Mesenchymal stem cell (in vitro differentiated cells and primary cell): ENCODE data around the gene BAIAP2.

Source experiments
- DNase-seq: peaks from one replicate; pipeline ENCODE4 v3.0.0-alpha.2; 2013
- H2AFZ ChIP-seq: one replicate; pipeline ENCODE4 v1.6.1; 2013; ENCODE audit warnings: low read depth, mild to moderate bottlenecking, control low read depth, inconsistent platforms, low read length, moderate library complexity
- H2AK5ac ChIP-seq: 2 replicates; pipeline ENCODE4 v1.6.1; 2013; ENCODE audit warnings: low read length, moderate library complexity, mild to moderate bottlenecking, inconsistent platforms; ENCODE audit not compliant: severe bottlenecking
- H2BK120ac ChIP-seq: one replicate; pipeline ENCODE4 v1.6.1; 2013; ENCODE audit warnings: low read depth, mild to moderate bottlenecking, inconsistent platforms, low read length, moderate library complexity
- H2BK12ac ChIP-seq, 2 experiments: one replicate each; pipeline ENCODE4 v1.6.1; 2013; ENCODE audit warnings: inconsistent platforms in 2 of 2, low read length in 2 of 2, mild to moderate bottlenecking in 2 of 2, moderate library complexity in 2 of 2, control low read depth in 1 of 2
- H2BK15ac ChIP-seq: one replicate; pipeline ENCODE4 v1.6.1; 2013; ENCODE audit warnings: mild to moderate bottlenecking, low read depth, inconsistent platforms; ENCODE audit not compliant: poor library complexity, severe bottlenecking
- H2BK5ac ChIP-seq: 2 replicates; pipeline ENCODE4 v1.6.1; 2013; ENCODE audit warnings: low read depth, mild to moderate bottlenecking, low read length, control low read depth, inconsistent platforms; ENCODE audit not compliant: poor library complexity, severe bottlenecking
- H3K14ac ChIP-seq, 2 experiments: one replicate each; pipeline ENCODE4 v1.6.1; 2013; ENCODE audit warnings: inconsistent platforms in 2 of 2, low read length in 2 of 2, control low read depth in 1 of 2, mild to moderate bottlenecking in 1 of 2, moderate library complexity in 1 of 2
- H3K18ac ChIP-seq, 2 experiments: one replicate each; pipeline ENCODE4 v1.6.1; 2013; ENCODE audit warnings: inconsistent platforms in 2 of 2, low read length in 2 of 2, control low read depth in 1 of 2, low read depth in 1 of 2, mild to moderate bottlenecking in 1 of 2
- H3K23ac ChIP-seq, 2 experiments: one replicate each; pipeline ENCODE4 v1.6.1; 2013; ENCODE audit warnings: inconsistent platforms in 2 of 2, low read length in 2 of 2, mild to moderate bottlenecking in 2 of 2, moderate library complexity in 2 of 2, control low read depth in 1 of 2
- H3K27ac ChIP-seq: 2 replicates; pipeline ENCODE4 v1.5.1; 2013; ENCODE audit warnings: mild to moderate bottlenecking, moderate library complexity, low read length, control low read depth, inconsistent platforms; ENCODE audit not compliant: poor library complexity, severe bottlenecking
- H3K27me3 ChIP-seq, 2 experiments: 2 replicates each; pipeline versions ENCODE4 v1.6.1 to v1.7.0; 2013; ENCODE audit warnings: low read length in 2 of 2, mild to moderate bottlenecking in 2 of 2, moderate library complexity in 2 of 2, control low read depth in 1 of 2, inconsistent platforms in 1 of 2; ENCODE audit not compliant: control insufficient read depth in 1 of 2, insufficient read depth in 1 of 2
- H3K36me3 ChIP-seq, 2 experiments: 2 replicates each; pipeline versions ENCODE4 v1.6.1 to v1.7.0; 2013; ENCODE audit warnings: low read length in 2 of 2, control low read depth in 1 of 2, inconsistent platforms in 1 of 2, low read depth in 1 of 2, mild to moderate bottlenecking in 1 of 2; ENCODE audit not compliant: insufficient read depth in 2 of 2, control insufficient read depth in 1 of 2
- H3K4ac ChIP-seq, 2 experiments: one replicate each; pipeline ENCODE4 v1.6.1; 2013; ENCODE audit warnings: inconsistent platforms in 2 of 2, low read length in 2 of 2, mild to moderate bottlenecking in 2 of 2, moderate library complexity in 2 of 2, control low read depth in 1 of 2, low read depth in 1 of 2
- H3K4me1 ChIP-seq: 2 replicates; pipeline ENCODE4 v1.6.1; 2013; ENCODE audit warnings: low read depth, low read length, control low read depth; ENCODE audit not compliant: control insufficient read depth, insufficient read depth
- H3K4me2 ChIP-seq: 2 replicates; pipeline ENCODE4 v1.6.1; 2013; ENCODE audit warnings: low read length, mild to moderate bottlenecking, inconsistent platforms; ENCODE audit not compliant: poor library complexity, severe bottlenecking
- H3K4me3 ChIP-seq, 2 experiments: 2 replicates each; pipeline versions ENCODE4 v1.5.1 to v1.7.0; 2013; ENCODE audit warnings: low read length in 2 of 2, mild to moderate bottlenecking in 2 of 2, control low read depth in 1 of 2, low read depth in 1 of 2; ENCODE audit not compliant: insufficient read depth in 1 of 2
- H3K79me1 ChIP-seq: replicated peaks from 2 replicates; pipeline ENCODE4 v1.6.1; 2013; ENCODE audit warnings: mild to moderate bottlenecking, control low read depth, low read length, inconsistent platforms; ENCODE audit not compliant: poor library complexity, severe bottlenecking
- H3K9ac ChIP-seq: 2 replicates; pipeline ENCODE4 v1.7.0; 2013; ENCODE audit warnings: mild to moderate bottlenecking, low read length, moderate library complexity
- H3K9me3 ChIP-seq: 2 replicates; pipeline ENCODE4 v1.7.0; 2013; ENCODE audit warnings: mild to moderate bottlenecking, low read length; ENCODE audit not compliant: control insufficient read depth
- H4K8ac ChIP-seq: one replicate; pipeline ENCODE4 v1.6.1; 2013; ENCODE audit warnings: inconsistent platforms, mild to moderate bottlenecking, low read length, moderate library complexity
- H4K91ac ChIP-seq: one replicate; pipeline ENCODE4 v1.6.1; 2013; ENCODE audit warnings: mild to moderate bottlenecking, low read length, inconsistent platforms
- WGBS: methylation state at CpG from one replicate; pipeline ENCODE4 v1.1.7; 2013; ENCODE audit warnings: mixed read lengths; 5-methylcytosine and 5-hydroxymethylcytosine counted together

BAIAP2 gene

GRCh38 chr17:81067391-81067811, 32.5 kb downstream of the BAIAP2 start:
- H3K9ac ChIP-seq = no peak overlapping the region
- H3K4me3 ChIP-seq = no peak overlapping the region
- no peak overlapping the region for H4K8ac ChIP-seq
- no peaks in the 10 kb centered on the region for H3K27me3 ChIP-seq
- H2BK5ac ChIP-seq = no peak overlapping the region
- no peak overlapping the region for H3K27ac ChIP-seq
- no peaks in the 10 kb centered on the region for H3K9me3 ChIP-seq
- H2AK5ac ChIP-seq = no peak overlapping the region
- H2BK12ac ChIP-seq = no peak overlapping the region
- H2AFZ ChIP-seq = no peak overlapping the region
- H3K36me3 ChIP-seq = peaks cover 2 to 91% of the 10 kb centered on the region in 2 experiments
- no peak overlapping the region for H3K18ac ChIP-seq
- WGBS = 88% methylated on average over 20 of the region's 20 CpGs
- no peak overlapping the region for H3K14ac ChIP-seq
- no peak overlapping the region for H2BK15ac ChIP-seq
- H3K4me1 ChIP-seq = peaks cover 52% of the 10 kb centered on the region
- H3K4me2 ChIP-seq = no peak overlapping the region
- H4K91ac ChIP-seq = peak overlapping the region; percentile 31
- DNase-seq = no peak
- H3K4ac ChIP-seq = no peak overlapping the region
- H3K23ac ChIP-seq = no peak overlapping the region
- H3K79me1 ChIP-seq = peaks cover 54% of the 10 kb centered on the region
- H2BK120ac ChIP-seq = no peak overlapping the region

GRCh38 chr17:81068411-81069134, 33.6 kb downstream of the BAIAP2 start:
- no peak for DNase-seq
- Histone ChIP-seq H3K9me3 (no peaks in the 10 kb centered on the region), H3K23ac (no peak overlapping the region), H3K4me3 (no peak overlapping the region), H4K8ac (no peak overlapping the region), H3K27ac (no peak overlapping the region), H2BK12ac (no peak overlapping the region), H2BK120ac (no peak overlapping the region), H3K9ac (no peak overlapping the region), H2AK5ac (no peak overlapping the region), H4K91ac (no peak overlapping the region), H3K36me3 (peaks cover 0 to 91% of the 10 kb centered on the region in 2 experiments), H3K4ac (no peak overlapping the region), H3K4me1 (peaks cover 47% of the 10 kb centered on the region), H3K79me1 (peaks cover 54% of the 10 kb centered on the region), H2BK15ac (no peak overlapping the region), H3K27me3 (no peaks in the 10 kb centered on the region), H3K4me2 (no peak overlapping the region), H2BK5ac (no peak overlapping the region), H3K14ac (no peak overlapping the region), H2AFZ (no peak overlapping the region), H3K18ac (no peak overlapping the region)
- 95% methylated on average over 26 of the region's 26 CpGs for WGBS

GRCh38 chr17:81069135-81069645, 34.2 kb downstream of the BAIAP2 start:
- no peaks in the 10 kb centered on the region for H3K27me3 ChIP-seq

DNA sequence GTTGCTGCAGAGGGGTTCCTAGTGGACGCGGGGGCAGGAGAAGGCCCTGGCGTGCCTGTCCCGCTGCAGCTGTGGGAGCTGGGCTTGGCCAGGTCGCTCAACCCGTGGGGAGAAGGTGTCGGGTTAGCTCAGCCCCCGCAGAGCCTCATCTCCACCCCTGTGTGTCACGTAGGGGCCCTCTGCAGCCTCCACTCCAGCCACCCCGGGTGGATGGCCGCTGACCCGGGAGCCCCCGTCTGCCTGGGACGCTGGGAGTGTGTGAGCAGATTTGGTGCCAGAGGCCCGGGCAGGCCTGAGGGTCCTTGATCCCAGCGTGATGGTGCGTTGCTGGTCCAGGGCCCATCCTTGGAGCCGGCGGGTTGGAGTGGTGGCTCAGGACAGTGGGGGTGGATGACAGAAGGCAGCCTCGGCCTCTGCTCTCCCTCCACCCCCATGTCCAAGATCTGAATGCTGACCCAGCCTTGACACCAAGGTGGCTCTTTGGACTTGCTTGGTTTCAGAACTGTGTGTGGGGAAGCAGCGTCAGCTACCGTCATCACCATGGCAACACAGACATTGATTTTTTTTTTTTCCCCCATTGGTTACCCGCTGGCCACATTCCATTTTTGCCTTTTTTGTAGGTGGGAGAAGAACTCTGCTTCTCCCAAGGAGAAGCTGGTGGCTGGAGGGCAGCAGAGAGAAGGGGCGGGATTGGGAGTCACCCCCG, 35.7 kb downstream of the BAIAP2 start:
- H3K18ac ChIP-seq = no peak overlapping the region
- H3K4me2 ChIP-seq = no peak overlapping the region
- H3K27ac ChIP-seq = no peak overlapping the region
- H2BK15ac ChIP-seq = no peak overlapping the region
- H3K14ac ChIP-seq = no peak overlapping the region
- H3K9me3 ChIP-seq = no peaks in the 10 kb centered on the region
- H2BK5ac ChIP-seq = no peak overlapping the region
- H4K91ac ChIP-seq = no peak overlapping the region
- H4K8ac ChIP-seq = no peak overlapping the region
- H3K23ac ChIP-seq = no peak overlapping the region
- H3K4ac ChIP-seq = no peak overlapping the region
- H2AK5ac ChIP-seq = no peak overlapping the region
- 93% methylated on average over 22 of the region's 25 CpGs for WGBS
- no peak overlapping the region for H3K9ac ChIP-seq
- no peak overlapping the region for H3K4me3 ChIP-seq
- H2AFZ ChIP-seq = no peak overlapping the region
- H2BK120ac ChIP-seq = no peak overlapping the region
- peaks cover 37% of the 10 kb centered on the region for H3K4me1 ChIP-seq
- peaks cover 59% of the 10 kb centered on the region for H3K79me1 ChIP-seq
- H3K36me3 ChIP-seq = peaks cover 0 to 97% of the 10 kb centered on the region in 2 experiments
- no peak for DNase-seq
- no peaks in the 10 kb centered on the region for H3K27me3 ChIP-seq
- H2BK12ac ChIP-seq = no peak overlapping the region

More at GRCh38 chr17:81069135-81069645, 34.2 kb downstream of the BAIAP2 start:
- Histone ChIP-seq H3K79me1 (peaks cover 54% of the 10 kb centered on the region), H2BK12ac (no peak overlapping the region), H3K36me3 (peaks cover 0 to 90% of the 10 kb centered on the region in 2 experiments), H3K4ac (no peak overlapping the region), H3K23ac (no peak overlapping the region), H3K4me2 (no peak overlapping the region), H3K27ac (no peak overlapping the region), H4K91ac (no peak overlapping the region), H3K9ac (no peak overlapping the region), H2AFZ (no peak overlapping the region), H2BK120ac (no peak overlapping the region), H4K8ac (no peak overlapping the region), H3K14ac (no peak overlapping the region), H3K4me3 (no peak overlapping the region), H3K4me1 (peaks cover 41% of the 10 kb centered on the region), H3K9me3 (no peaks in the 10 kb centered on the region), H2BK15ac (no peak overlapping the region), H3K18ac (no peak overlapping the region), H2AK5ac (no peak overlapping the region), H2BK5ac (no peak overlapping the region)
- over 99% methylated on average over 23 of the region's 23 CpGs for WGBS
- no peak for DNase-seq
